Fibroblast of villous mesenchyme (primary cell): ENCODE results near the gene SUSD1. TPM values are rescaled to one million over a fixed set of nuclear protein-coding genes. Genes with fewer than 3 reads are reported as not detected.

Experiments
- DNase-seq: peaks from one replicate; pipeline ENCODE4 v3.0.0-alpha.2; 2010; ENCODE audit warnings: low read depth
- H3K4me3 ChIP-seq: 2 replicates; pipeline ENCODE4 v1.5.1; 2011; ENCODE audit warnings: low read depth, mild to moderate bottlenecking, low read length
- small RNA-seq: library from RNA; depleted of rRNA; stranded (forward); fragments of <200 nt; gene quantifications from one replicate; pipeline ENCODE3, GENCODE V24; 2012
- total RNA-seq: library from RNA; depleted of rRNA; stranded (reverse); fragments of >200 nt; gene quantifications from 2 replicates; pipeline ENCODE4 v1.2.3, GENCODE V29; 2012
- TF ChIP-seq, protein P1 (sequence below): IDR thresholded peaks from 2 replicates; pipeline ENCODE4 v1.5.1; 2012; ENCODE audit warnings: low read depth, mild to moderate bottlenecking, low read length; ENCODE audit not compliant: insufficient read depth

SUSD1 gene
- total RNA-seq, 1 donor = 29.8 TPM

DNA sequence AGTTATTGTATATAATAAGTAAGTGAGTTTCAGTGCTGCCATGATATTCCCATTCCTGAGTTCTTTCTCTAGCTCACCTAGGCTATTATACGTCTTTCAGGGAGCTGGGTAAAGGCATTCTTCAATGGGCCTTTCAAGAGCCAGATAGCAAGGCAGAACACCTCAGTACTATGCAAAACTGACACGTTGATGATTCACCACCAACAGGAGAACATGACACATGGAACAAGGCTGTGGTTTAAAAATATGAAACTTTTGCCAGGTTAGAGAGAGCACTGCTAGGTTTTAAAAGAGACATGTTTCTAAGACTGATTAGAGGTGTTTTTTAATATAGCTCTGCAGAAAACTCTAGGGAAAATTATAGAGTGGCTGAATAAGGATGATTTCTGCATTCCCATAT, 182.6 kb downstream of the SUSD1 start:
- peak; percentile 49 for DNase-seq
- H3K4me3 ChIP-seq = no peak overlapping the region
- TF ChIP-seq, protein P1, sequence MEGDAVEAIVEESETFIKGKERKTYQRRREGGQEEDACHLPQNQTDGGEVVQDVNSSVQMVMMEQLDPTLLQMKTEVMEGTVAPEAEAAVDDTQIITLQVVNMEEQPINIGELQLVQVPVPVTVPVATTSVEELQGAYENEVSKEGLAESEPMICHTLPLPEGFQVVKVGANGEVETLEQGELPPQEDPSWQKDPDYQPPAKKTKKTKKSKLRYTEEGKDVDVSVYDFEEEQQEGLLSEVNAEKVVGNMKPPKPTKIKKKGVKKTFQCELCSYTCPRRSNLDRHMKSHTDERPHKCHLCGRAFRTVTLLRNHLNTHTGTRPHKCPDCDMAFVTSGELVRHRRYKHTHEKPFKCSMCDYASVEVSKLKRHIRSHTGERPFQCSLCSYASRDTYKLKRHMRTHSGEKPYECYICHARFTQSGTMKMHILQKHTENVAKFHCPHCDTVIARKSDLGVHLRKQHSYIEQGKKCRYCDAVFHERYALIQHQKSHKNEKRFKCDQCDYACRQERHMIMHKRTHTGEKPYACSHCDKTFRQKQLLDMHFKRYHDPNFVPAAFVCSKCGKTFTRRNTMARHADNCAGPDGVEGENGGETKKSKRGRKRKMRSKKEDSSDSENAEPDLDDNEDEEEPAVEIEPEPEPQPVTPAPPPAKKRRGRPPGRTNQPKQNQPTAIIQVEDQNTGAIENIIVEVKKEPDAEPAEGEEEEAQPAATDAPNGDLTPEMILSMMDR = no peak

DNA sequence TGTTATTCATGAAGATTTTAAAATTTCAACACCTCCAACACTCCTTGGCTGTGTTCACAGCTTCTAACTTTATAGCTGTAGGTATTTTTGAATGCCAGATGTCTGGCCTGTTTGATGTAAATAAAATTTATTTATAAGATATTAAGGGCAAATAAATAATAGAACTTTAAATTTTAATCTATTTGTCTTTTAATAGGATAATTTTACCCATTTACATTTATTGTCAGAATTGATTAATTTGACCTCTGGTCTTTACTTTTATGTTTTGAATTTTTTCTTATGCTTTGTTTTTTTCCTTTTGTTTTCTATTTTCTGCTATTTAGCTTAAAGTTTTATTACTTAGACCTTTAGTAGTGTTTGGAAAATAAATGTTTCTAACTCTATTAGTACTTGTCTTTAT, 183.9 kb downstream of the SUSD1 start:
- DNase-seq = no peak
- TF ChIP-seq, protein P1 = no peak
- no peak overlapping the region for H3K4me3 ChIP-seq

Small RNAs within 50 kb of the gene (small RNA-seq; reads per million reads assigned to genes)
- gene RF00019 (not detected), gene RNU6-710P (not detected), gene RNU6-855P (not detected)

Other genes starting within 250 kb of the SUSD1 start
- gene PTBP3, start 158.3 kb upstream of the SUSD1 start, total RNA-seq = 30.3 and 57.0 TPM in 2 replicates
- 29.3 and 55.3 TPM in 2 replicates for gene HSDL2, start 204.8 kb upstream of the SUSD1 start, total RNA-seq